Heart right ventricle (tissue), 16 donors: ENCODE results near the gene TEX10. TPM values are rescaled to one million over a fixed set of nuclear protein-coding genes. Genes with fewer than 3 reads are reported as not detected.

Source experiments
- ATAC-seq, 8 donors: fragments of 200-7000 bp; cut with Tn5 transposase; one replicate each; pipeline ENCODE4 v1.9.1; 2020; ENCODE audit warnings: mild to moderate bottlenecking in 8 of 8, moderate library complexity in 8 of 8, moderate number of reproducible peaks in 1 of 8
- DNase-seq, 2 donors: peaks; one replicate each; pipeline ENCODE4 v3.0.0-alpha.2; 2020
- H3K27ac ChIP-seq, 10 donors: fragments of 200-600 bp; sonication (generic) in 2 of 10; one replicate each; pipeline versions ENCODE4 v1.5.0 to v1.8.0; 2020 to 2022; ENCODE audit warnings: mild to moderate bottlenecking in 3 of 10
- H3K27me3 ChIP-seq, 7 donors: fragments of 200-600 bp; one replicate each; pipeline ENCODE4 v1.8.0; 2021 to 2022; ENCODE audit warnings: mild to moderate bottlenecking in 2 of 7
- H3K36me3 ChIP-seq, 9 donors: fragments of 200-600 bp; sonication (generic) in 1 of 9; one replicate each; pipeline versions ENCODE4 v1.5.0 to v1.8.0; 2020 to 2022; ENCODE audit warnings: mild to moderate bottlenecking in 2 of 9
- H3K4me1 ChIP-seq, 9 donors: fragments of 200-600 bp; sonication (generic) in 1 of 9; one replicate each; pipeline versions ENCODE4 v1.5.0 to v1.8.0; 2020 to 2022; ENCODE audit warnings: mild to moderate bottlenecking in 4 of 9
- H3K4me3 ChIP-seq, 10 donors: fragments of 200-600 bp; sonication (generic) in 2 of 10; one replicate each; pipeline versions ENCODE4 v1.5.0 to v1.8.0; 2020 to 2022; ENCODE audit warnings: mild to moderate bottlenecking in 7 of 10, moderate library complexity in 2 of 10
- H3K9me3 ChIP-seq, 11 donors: fragments of 200-600 bp in 10 of 11; sonication (generic) in 2 of 11; one replicate each; pipeline versions ENCODE4 v1.5.0 to v1.8.0; 2013 to 2022; ENCODE audit warnings: mild to moderate bottlenecking in 2 of 11, control low read depth in 1 of 11, moderate library complexity in 1 of 11
- CTCF ChIP-seq, 9 donors: fragments of 200-600 bp; sonication (generic) in 2 of 9; IDR thresholded peaks; one replicate each; pipeline versions ENCODE4 v1.5.0 to v1.8.0; 2021 to 2022; ENCODE audit warnings: antibody characterized with exemption in 9 of 9, mild to moderate bottlenecking in 5 of 9, moderate library complexity in 1 of 9
- WGBS, 2 donors: extraction: QIAGEN DNeasy Blood & Tissue Kit; methylation state at CpG; one replicate each; pipeline ENCODE4 v1.1.7; 2013; ENCODE audit warnings: inconsistent platforms in 1 of 2; 5-methylcytosine and 5-hydroxymethylcytosine counted together
- intact Hi-C, 10 donors: fragments of 100-400 bp; cut with DNase I; formaldehyde crosslinking; loops; one replicate each; pipeline versions ENCODE4 v1.11.1 to v1.14.2; 2022
- polyA plus RNA-seq, 2 donors: library from polyadenylated mRNA; stranded (reverse); fragments of 200-250 nt; gene quantifications; one replicate each; pipeline ENCODE4 v1.2.3, GENCODE V29; 2013
- total RNA-seq, 10 donors: library from RNA; stranded (reverse); fragmentation: NEBNext Ultra II Directional in 3 of 10; extraction: Animal tissue kit (Norgen Biotek cat#: 25700) in 3 of 10; gene quantifications; one replicate each; pipeline versions ENCODE4 v1.2.1 to v1.2.4, GENCODE V29; 2021 to 2023
- donor health status: Arrhythmogenic right ventricular cardiomyopathy.
- donor health status: ischemic (EF 13 %, LVEDD 7.1; RV severe dilation, severe dysfunction).
- donor health status: healthy with polysubstance abuse.
- donor health status: DM: no; HTN: yes; CAD: no.
- donor health status: DM: no; HTN: no; CAD: no.
- donor health status: ischemic (EF 25% LVEDD 6.9; RV normal size, moderate dysfunction).
- donor health status: ischemic (EF 25% LVEDD 5.7; RV mildly dilated, moderate dysfunction).
- donor health status: healthy.
- donor health status: DM: yes; HTN: yes; CAD: no.
- donor health status: Ischemic cardiomyopathy.
- donor health status: ischemic (EF 35%, LVEDD 5.7; RV mildly dilated, moderate dysfunction).
- donor health status: nonischemic (EF 11% LVEDD 7.7; RV severe dilation, severe dysfunction).
- donor health status: DM: yes; HTN: yes; CAD: no.
- donor health status: PGD.
- donor health status: ischemic (EF 29% LVEDD 5.4; RV normal size, mild dysfunction).
- donor health status: nonischemic (EF 23%, LVEDD 6.1; RV moderate dilation, normal function).

Gene TEX10
- total and polyA plus RNA-seq, 12 donors, result 2.9 to 10.3 (median 9.0) TPM

GRCh38 chr9:100324594-100325200, 28.0 kb downstream of the TEX10 start:
- Histone ChIP-seq H3K27me3 (no peaks in the 10 kb centered on the region), H3K27ac (no peak overlapping the region), H3K4me3 (no peak overlapping the region), H3K36me3 (peaks cover 0 to 74% (median 4%) of the 10 kb centered on the region in 9 donors), H3K4me1 (peaks cover 0 to 5% (median 0%) of the 10 kb centered on the region in 9 donors), H3K9me3 (no peaks in the 10 kb centered on the region)
- no peak for DNase-seq
- TF ChIP-seq CTCF (IDR thresholded peaks at IDR 0.05), result peak in 8 of 9 donors; percentile 29 to 71 (median 58)
- intact Hi-C loops, result loop anchor here (5.0 to 10.0 kb wide), 8 partner anchors 270 to 1142 kb away; partner anchors contain the start of gene NR4A3 (in 1 of the 10)
- no peak for ATAC-seq
- WGBS, 2 donors, result 52% methylated on average over 4 of the region's 4 CpGs

- peaks cover 0 to 5% (median 0%) of the 10 kb centered on the region in 9 donors for H3K4me1 ChIP-seq
- DNase-seq (no peak), ATAC-seq (peak in 1 of 8 donors; percentile 29)
- peak; percentile 43 to 74 (median 67) for TF ChIP-seq CTCF (IDR thresholded peaks at IDR 0.05)
- H3K27me3 ChIP-seq, result no peaks in the 10 kb centered on the region
- intact Hi-C loops, result loop anchor here (5.0 to 10.0 kb wide), 8 partner anchors 272 to 1141 kb away; partner anchors contain the start of gene NR4A3 (in 1 of the 10)
- no peak overlapping the region for H3K4me3 ChIP-seq
- WGBS, 2 donors, result 66 to 78% methylated on average over 3 of the region's 3 CpGs
- H3K27ac ChIP-seq, result no peak overlapping the region
- peaks cover 0 to 74% (median 5%) of the 10 kb centered on the region in 9 donors for H3K36me3 ChIP-seq
- no peaks in the 10 kb centered on the region for H3K9me3 ChIP-seq
Measured at GRCh38 chr9:100322954-100323536, 29.7 kb downstream of the TEX10 start.

GRCh38 chr9:100317706-100318105, 35.0 kb downstream of the TEX10 start:
- TF ChIP-seq CTCF (IDR thresholded peaks at IDR 0.05), result no peak
- 81 to 84% methylated on average over 1 of the region's 1 CpG for WGBS, 2 donors
- Histone ChIP-seq H3K27me3 (no peaks in the 10 kb centered on the region), H3K4me1 (peaks cover 0 to 9% (median 0%) of the 10 kb centered on the region in 9 donors), H3K9me3 (no peaks in the 10 kb centered on the region), H3K36me3 (peaks cover 0 to 83% (median 15%) of the 10 kb centered on the region in 9 donors), H3K4me3 (no peak overlapping the region), H3K27ac (no peak overlapping the region)
- no peak for DNase-seq
- intact Hi-C loops, result no loop called here
- ATAC-seq, result no peak

GRCh38 chr9:100315561-100315960, 37.2 kb downstream of the TEX10 start:
- no peaks in the 10 kb centered on the region for H3K27me3 ChIP-seq
- H3K36me3 ChIP-seq, result peaks cover 0 to 83% (median 15%) of the 10 kb centered on the region in 9 donors
- TF ChIP-seq CTCF (IDR thresholded peaks at IDR 0.05), result no peak
- no peaks in the 10 kb centered on the region for H3K9me3 ChIP-seq
- no peak overlapping the region for H3K4me3 ChIP-seq
- WGBS, 2 donors, result 96 to 97% methylated on average over 4 of the region's 4 CpGs
- DNase-seq (no peak), ATAC-seq (no peak)
- peaks cover 0 to 8% (median 0%) of the 10 kb centered on the region in 9 donors for H3K4me1 ChIP-seq
- no peak overlapping the region for H3K27ac ChIP-seq
- intact Hi-C loops, result no loop called here
